ENCODE data around the gene SRSF5. TPM values are rescaled to one million over a fixed set of nuclear protein-coding genes. Genes with fewer than 3 reads are reported as not detected.

The SRSF5 gene
- total and polyA plus RNA-seq, 2 donors (not counting 1 experiment from before 2014, with no cell fraction given): 701 to 768 TPM

GRCh38 chr14:69776875-69777453 is 10.0 kb downstream of the SRSF5 start:
- ATAC-seq (ENCODE audit: low read depth) (no peak), DNase-seq (no peak)
- no peak overlapping the region for H3K4me3 ChIP-seq (ENCODE audit: control extremely low read depth in 1 of 5, extremely low read depth in 1 of 5, insufficient read depth in 1 of 5, low read depth in 2 of 5, low read length in 4 of 5)
- no peak overlapping the region for H3K27ac ChIP-seq (ENCODE audit: low read length in 2 of 2)
- CTCF ChIA-PET: interaction anchor here (0.6 kb wide), 1 partner anchor 8 kb away, joined by 3 read pairs; no protein-coding TSS in a partner anchor
- no peaks in the 10 kb centered on the region for H3K9me3 Mint-ChIP-seq (ENCODE audit: insufficient read depth)
- no peak overlapping the region for H2AFZ ChIP-seq (ENCODE audit: insufficient read depth, low read depth, low read length, poor library complexity, severe bottlenecking)
- intact Hi-C loops (cut with micrococcal nuclease): no loop called here
- H3K79me2 ChIP-seq (ENCODE audit: control insufficient read depth, insufficient read depth, low read length): peaks cover 35% of the 10 kb centered on the region
- POLR2A ChIA-PET: no interaction called here
- H3K4me2 ChIP-seq (replicated peaks; ENCODE audit: low read depth, low read length, poor library complexity, severe bottlenecking): no peak overlapping the region
- H3K27me3 Mint-ChIP-seq: no peaks in the 10 kb centered on the region
- H3K27me3 ChIP-seq (replicated peaks in 1 of 4; ENCODE audit: control extremely low read depth in 1 of 4, control insufficient read depth in 3 of 4, insufficient read depth in 4 of 4, low read length in 3 of 4): no peaks in the 10 kb centered on the region
- H3K36me3 ChIP-seq (replicated peaks in 1 of 2; ENCODE audit: control extremely low read depth in 1 of 2, control insufficient read depth in 1 of 2, extremely low read depth in 1 of 2, insufficient read depth in 2 of 2, low read length in 1 of 2): peaks cover 18 to 79% of the 10 kb centered on the region in 2 experiments
- H3K27ac Mint-ChIP-seq: peak overlapping the region; percentile 2
- no peak overlapping the region for H3K9ac ChIP-seq (ENCODE audit: low read length)
- peaks cover 32% of the 10 kb centered on the region for H3K4me1 Mint-ChIP-seq
- no peak overlapping the region for H3K4me3 Mint-ChIP-seq
- H3K9me3 ChIP-seq (ENCODE audit: control extremely low read depth in 1 of 3, control insufficient read depth in 2 of 3, insufficient read depth in 1 of 3, low read length in 2 of 3): no peaks in the 10 kb centered on the region
- TF ChIP-seq EZH2 (IDR thresholded peaks at IDR 0.05; ENCODE audit: borderline replicate concordance, insufficient read depth, low read depth, low read length, poor library complexity, severe bottlenecking): no peak
- WGBS (ENCODE audit: insufficient coverage): 93% methylated on average over 2 of the region's 4 CpGs
- H3K4me1 ChIP-seq (ENCODE audit: control insufficient read depth in 2 of 2, insufficient read depth in 2 of 2, low read length in 2 of 2): no peaks in the 10 kb centered on the region
- H4K20me1 ChIP-seq (ENCODE audit: control insufficient read depth, insufficient read depth, low read length, poor library complexity, severe bottlenecking): peaks cover 42% of the 10 kb centered on the region

GRCh38 chr14:69779088-69779487 is 12.1 kb downstream of the SRSF5 start:
- no peak overlapping the region for H3K4me2 ChIP-seq (replicated peaks; ENCODE audit: low read depth, low read length, poor library complexity, severe bottlenecking)
- no peaks in the 10 kb centered on the region for H3K4me1 ChIP-seq (ENCODE audit: control insufficient read depth in 2 of 2, insufficient read depth in 2 of 2, low read length in 2 of 2)
- H3K9ac ChIP-seq (ENCODE audit: low read length): no peak overlapping the region
- Mint-ChIP-seq H3K27me3 (no peaks in the 10 kb centered on the region), H3K4me1 (peaks cover 25% of the 10 kb centered on the region), H3K4me3 (no peak overlapping the region), H3K9me3 (ENCODE audit: insufficient read depth) (no peaks in the 10 kb centered on the region), H3K27ac (no peak overlapping the region)
- ATAC-seq (ENCODE audit: low read depth) (no peak), DNase-seq (no peak)
- H4K20me1 ChIP-seq (ENCODE audit: control insufficient read depth, insufficient read depth, low read length, poor library complexity, severe bottlenecking): peaks cover 21% of the 10 kb centered on the region
- peaks cover 16 to 59% of the 10 kb centered on the region in 2 experiments for H3K36me3 ChIP-seq (replicated peaks in 1 of 2; ENCODE audit: control extremely low read depth in 1 of 2, control insufficient read depth in 1 of 2, extremely low read depth in 1 of 2, insufficient read depth in 2 of 2, low read length in 1 of 2)
- intact Hi-C loops (cut with micrococcal nuclease): no loop called here
- TF ChIP-seq EZH2 (IDR thresholded peaks at IDR 0.05; ENCODE audit: borderline replicate concordance, insufficient read depth, low read depth, low read length, poor library complexity, severe bottlenecking) (no peak), CTCF (IDR thresholded peaks at IDR 0.05) (no peak)
- ChIA-PET CTCF (no interaction called here), POLR2A (no interaction called here)
- 80% methylated on average over 1 of the region's 2 CpGs for WGBS (ENCODE audit: insufficient coverage)
- H3K9me3 ChIP-seq (ENCODE audit: control extremely low read depth in 1 of 3, control insufficient read depth in 2 of 3, insufficient read depth in 1 of 3, low read length in 2 of 3): no peaks in the 10 kb centered on the region
- no peaks in the 10 kb centered on the region for H3K27me3 ChIP-seq (replicated peaks in 1 of 4; ENCODE audit: control extremely low read depth in 1 of 4, control insufficient read depth in 3 of 4, insufficient read depth in 4 of 4, low read length in 3 of 4)
- no peak overlapping the region for H3K4me3 ChIP-seq (ENCODE audit: control extremely low read depth in 1 of 5, extremely low read depth in 1 of 5, insufficient read depth in 1 of 5, low read depth in 2 of 5, low read length in 4 of 5)
- H2AFZ ChIP-seq (ENCODE audit: insufficient read depth, low read depth, low read length, poor library complexity, severe bottlenecking): no peak overlapping the region
- peaks cover 25% of the 10 kb centered on the region for H3K79me2 ChIP-seq (ENCODE audit: control insufficient read depth, insufficient read depth, low read length)
- no peak overlapping the region for H3K27ac ChIP-seq (ENCODE audit: low read length in 2 of 2)
